SKM-1 (cell line): ENCODE data around the gene NLGN2.

Experiments
- DNase-seq: peaks from one replicate; lab custom pipeline; 2025; ENCODE audit not compliant: unreplicated experiment; lab: John Stamatoyannopoulos, UW

NLGN2 gene

DNA sequence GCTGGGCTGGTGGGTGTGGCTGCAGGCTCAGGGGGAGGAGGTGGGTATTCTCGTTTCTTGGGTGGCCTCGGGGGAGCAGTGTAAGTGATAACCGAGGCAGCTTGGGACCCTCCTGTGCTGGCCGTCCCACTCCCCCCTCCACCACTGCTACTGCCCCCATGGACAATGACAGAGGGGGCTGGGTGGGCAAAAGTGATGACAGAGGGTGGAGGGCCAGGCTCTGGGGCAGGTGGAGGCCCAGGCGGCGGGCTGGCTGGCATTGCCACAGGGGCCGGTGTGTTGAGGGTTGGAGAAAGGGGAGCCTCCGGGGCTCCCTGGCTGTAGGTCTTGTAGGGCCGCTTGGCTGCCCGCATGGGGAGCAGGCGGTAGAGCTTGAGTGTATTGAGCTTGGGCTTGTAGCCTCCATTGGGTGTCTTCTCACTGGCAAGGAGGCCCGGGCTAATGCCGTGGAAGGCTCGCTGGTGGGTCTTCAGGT, 55.8 kb downstream of the NLGN2 start:
- no peak for DNase-seq

DNA sequence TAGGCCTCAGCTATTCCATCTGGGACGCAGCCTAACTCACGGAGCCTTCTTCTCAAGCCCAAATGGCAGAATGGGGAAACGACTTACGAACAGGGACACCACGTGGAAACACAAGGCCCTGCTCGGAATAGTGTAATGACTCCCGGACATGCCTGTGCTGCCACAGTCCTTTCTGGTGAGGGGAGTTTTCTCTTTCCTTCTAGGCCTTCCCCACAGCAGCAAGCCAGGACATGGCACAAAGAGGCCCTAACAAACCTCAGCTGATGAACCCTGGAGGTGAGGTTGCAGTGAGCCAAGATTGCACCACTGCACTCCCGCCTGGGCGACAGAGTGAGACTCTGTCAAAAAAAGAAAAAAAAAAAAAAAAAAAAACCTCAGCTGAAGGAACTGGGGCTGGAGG, 56.4 kb downstream of the NLGN2 start:
- DNase-seq = no peak

DNA sequence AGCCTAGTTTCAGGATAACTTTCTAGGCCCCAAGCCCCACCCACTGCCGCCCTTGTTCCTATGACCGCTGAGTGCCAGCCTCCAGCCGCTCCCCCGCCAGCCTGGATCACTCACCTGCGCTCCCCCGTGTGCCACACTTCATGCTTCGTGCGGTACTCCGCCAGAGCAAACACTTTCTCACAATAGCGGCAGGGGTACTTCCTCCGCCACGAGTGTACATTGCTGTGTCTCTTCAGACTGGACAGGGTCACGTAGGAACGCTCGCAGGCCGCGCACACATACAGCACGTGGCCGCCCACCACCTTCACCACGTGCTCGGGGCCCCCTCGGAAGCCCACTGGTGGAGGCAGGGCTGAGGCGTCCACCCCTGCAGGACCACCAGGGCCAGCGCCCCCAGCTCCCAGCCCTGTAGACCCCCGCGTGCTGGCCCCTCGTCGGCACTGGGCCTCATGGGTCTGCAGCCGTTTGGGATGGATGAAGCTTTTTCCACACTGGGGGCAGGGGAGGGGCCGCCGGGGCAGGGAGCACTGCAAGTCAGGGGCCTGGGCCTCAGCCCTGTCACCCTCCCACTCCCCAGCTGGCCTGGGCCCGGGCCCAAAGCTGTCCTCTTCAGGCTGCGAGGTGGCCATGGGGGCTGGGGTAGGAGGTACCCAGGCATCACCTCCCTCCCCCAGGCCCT, 58.1 kb downstream of the NLGN2 start:
- no peak for DNase-seq

DNA sequence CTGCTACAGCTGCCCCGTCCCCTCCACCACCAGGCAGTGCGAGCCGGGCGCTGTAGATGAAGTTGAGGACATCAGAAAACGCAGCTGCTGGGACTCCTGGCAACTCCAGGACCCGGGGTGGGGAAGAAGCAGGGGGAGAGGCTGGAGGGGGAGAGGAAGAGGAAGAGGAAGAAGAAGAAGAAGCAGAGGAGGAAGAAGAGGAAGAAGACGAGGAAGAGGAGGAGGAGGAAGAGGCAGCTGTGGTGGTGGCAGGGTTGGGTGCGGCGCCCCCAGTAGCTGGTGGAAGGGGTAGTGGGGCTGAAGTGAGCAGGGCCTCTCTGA, 58.6 kb downstream of the NLGN2 start:
- no peak for DNase-seq

DNA sequence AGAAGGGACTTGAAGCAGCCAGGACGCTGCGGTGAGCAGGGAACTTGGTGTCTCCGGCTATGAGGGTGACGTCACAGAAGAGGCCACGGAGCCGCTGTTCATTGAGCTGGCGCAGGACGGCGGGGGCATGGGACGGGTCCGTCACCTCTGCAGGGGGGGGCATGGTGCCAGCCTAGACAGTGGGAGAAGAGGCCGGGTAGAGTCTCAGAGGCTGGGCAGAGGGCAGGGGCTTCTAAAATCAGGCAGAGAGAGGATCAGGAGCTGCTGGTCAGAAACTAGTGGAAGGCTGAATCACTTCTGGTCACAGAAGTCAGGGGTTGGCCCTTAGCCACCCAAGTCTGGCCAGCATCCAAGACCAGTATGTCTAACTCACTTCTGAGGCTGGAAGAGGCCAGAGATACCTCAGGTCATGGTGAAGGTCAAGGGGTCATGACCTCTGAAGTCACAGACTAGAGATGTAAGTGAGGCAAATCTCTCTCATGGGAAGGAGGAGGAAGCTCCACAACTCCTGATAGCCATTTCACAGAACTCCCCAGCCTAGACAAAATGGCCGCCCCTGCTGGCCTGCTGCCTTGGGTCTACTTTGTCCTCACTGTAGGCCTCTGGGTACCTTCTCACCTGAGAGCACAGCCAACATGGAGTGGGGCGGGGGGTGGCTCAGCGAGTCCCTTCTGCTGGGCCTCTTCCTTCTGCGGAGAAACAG, 59.1 kb downstream of the NLGN2 start:
- no peak for DNase-seq

DNA sequence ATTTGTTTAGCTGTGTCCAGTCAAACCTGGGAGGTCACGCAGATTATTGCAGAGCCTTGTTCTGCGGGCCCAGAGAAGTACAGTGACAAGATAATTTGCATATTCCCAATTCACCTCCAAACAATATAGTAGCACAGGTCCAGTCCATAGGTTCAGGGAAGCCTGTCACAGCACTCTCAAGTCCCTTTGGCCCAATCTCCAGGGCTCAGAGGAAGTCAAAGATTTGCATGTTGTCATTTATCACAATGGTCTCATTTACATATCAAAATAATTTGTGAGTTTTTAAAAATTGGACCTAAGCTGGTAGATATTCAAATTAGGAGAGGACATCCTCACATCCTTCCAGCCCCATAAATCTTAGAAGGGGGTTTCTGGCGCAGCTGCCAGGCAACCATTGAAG, 59.9 kb downstream of the NLGN2 start:
- no peak for DNase-seq

DNA sequence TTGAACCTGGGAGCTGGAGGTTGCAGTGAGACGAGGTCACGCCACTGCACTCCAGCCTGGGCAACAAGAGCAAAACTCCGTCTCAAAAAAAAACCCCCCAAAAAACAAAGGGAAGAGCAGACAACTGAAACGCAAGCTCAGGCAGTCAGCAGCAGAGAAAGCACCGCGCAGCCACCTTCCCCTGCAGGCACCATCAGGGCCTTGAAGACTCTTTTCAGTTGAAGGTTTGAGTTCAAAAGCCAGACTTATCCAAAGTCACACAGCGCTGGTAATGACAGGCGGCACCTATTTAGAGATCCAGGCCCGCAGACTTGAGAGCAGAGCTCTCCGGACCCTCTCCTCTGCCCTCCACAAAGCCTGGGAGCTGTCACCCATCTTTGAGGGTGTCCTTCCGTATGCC, 60.6 kb downstream of the NLGN2 start:
- no peak for DNase-seq

DNA sequence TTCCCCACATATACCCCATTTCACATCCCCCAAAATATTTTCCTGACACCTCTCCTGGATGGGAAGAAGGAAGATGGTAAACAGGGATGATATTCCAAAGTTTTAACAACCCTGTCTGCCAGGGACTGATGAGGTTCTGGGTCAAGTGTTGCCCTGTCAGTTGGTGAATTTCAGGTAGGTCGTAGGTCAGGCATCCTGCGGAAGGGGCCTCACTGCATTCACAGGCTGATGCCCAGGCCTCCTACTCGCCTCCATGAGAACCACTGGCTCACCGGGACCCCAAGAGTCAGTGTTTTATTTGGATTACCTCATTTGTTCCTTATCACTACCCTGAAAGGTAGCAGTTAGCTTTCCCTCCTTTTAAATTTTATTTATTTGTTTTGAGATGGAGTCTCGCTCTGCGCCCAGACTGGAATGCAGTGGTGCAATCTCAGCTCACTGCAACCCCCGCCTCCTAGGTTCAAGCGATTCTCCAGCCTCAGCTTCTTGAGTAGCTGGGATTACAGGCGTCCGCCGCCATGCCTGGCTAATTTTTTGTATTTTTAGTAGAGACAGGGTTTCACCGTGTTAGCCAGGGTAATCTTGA, 61.3 kb downstream of the NLGN2 start:
- no peak for DNase-seq
